ENCODE measurements around the gene SPRED2.

DNA sequence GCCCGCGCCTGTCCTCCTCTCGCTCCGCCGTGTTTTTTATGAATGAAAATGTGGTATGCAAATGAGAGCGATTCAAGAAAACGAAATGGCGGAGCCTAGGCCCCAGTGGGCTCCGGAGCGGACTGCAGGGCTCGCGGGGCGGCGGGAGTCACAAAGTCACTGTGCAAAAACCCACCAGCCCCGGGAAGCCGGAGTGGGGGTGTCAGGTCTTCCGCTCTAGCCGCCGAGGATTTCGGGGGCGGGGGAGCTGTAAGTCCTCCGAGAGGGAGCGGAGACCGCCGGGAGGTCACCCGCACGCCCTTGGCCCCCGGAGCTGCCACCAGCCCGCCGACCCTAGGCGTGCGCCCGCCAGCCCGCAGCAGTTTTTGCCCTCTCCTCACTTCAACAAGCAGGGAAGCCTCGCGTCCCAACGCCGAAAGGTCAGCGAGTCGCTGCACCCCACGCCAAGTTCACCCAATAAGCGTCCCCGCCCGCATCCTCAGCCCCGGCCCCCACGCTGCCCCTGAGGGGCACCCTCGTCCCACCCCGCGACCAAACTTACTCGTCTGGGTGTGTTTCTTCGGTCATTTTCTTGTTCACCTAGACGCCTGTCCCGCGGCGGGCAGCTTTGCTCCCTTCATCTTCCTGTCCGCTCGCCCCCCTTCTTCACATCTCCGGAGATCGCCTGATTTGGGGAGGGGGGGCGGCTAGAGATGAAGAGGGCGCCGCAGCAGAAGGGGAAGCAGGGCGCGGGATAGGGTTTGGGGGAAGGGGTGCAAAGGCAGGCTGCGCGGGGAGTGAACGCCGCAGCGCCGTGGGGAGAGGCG is 775 bp downstream of the SPRED2 start:
- TF ChIP-seq CTCF (IDR thresholded peaks at IDR 0.05) (no peak), POLR2A (IDR thresholded peaks at IDR 0.05) (no peak), POLR2AphosphoS5 (IDR thresholded peaks at IDR 0.05) (no peak)

Measured in stomach (tissue), 4 donors.